GM23338 (cell line): ENCODE data around the gene AGAP3. TPM values are rescaled to one million over a fixed set of nuclear protein-coding genes. Genes with fewer than 3 reads are reported as not detected.

Experiments used
- ATAC-seq: fragments of 200-7000 bp; cut with Tn5 transposase; 3 replicates; pipeline ENCODE4 v1.9.1; 2020
- DNase-seq: peaks from one replicate; pipeline ENCODE4 v3.0.0-alpha.2; 2015; ENCODE audit warnings: low spot score
- H2AFZ ChIP-seq: fragments of 200-600 bp; sonication (generic); 2 replicates; pipeline ENCODE4 v1.8.0; 2016; ENCODE audit warnings: antibody characterized with exemption, mild to moderate bottlenecking, moderate library complexity
- H3F3A ChIP-seq: fragments of 200-600 bp; sonication (generic); replicated peaks from 2 replicates; pipeline ENCODE4 v1.8.0; 2017; ENCODE audit warnings: antibody characterized with exemption, mixed run types, low read depth
- H3K27ac ChIP-seq: fragments of 200-600 bp; sonication (generic); 2 replicates; pipeline ENCODE4 v1.6.1; 2016; ENCODE audit warnings: low read depth
- H3K27me3 ChIP-seq: fragments of 200-600 bp; sonication (generic); 2 replicates; pipeline ENCODE4 v1.8.0; 2016; ENCODE audit warnings: mild to moderate bottlenecking, mixed run types, moderate library complexity; ENCODE audit not compliant: insufficient read depth
- H3K36me3 ChIP-seq: fragments of 200-600 bp; sonication (generic); 2 replicates; pipeline ENCODE4 v1.8.0; 2016; ENCODE audit warnings: mild to moderate bottlenecking; ENCODE audit not compliant: insufficient read depth
- H3K4me1 ChIP-seq: fragments of 200-600 bp; sonication (generic); 2 replicates; pipeline ENCODE4 v1.8.0; 2016; ENCODE audit warnings: mild to moderate bottlenecking, moderate library complexity; ENCODE audit not compliant: insufficient read depth
- H3K4me2 ChIP-seq: fragments of 200-600 bp; sonication (generic); 2 replicates; pipeline ENCODE4 v1.7.1; 2017; ENCODE audit warnings: mixed run types
- H3K4me3 ChIP-seq: fragments of 200-600 bp; sonication (generic); 2 replicates; pipeline ENCODE4 v1.6.1; 2016; ENCODE audit warnings: mixed run types
- H3K79me2 ChIP-seq: fragments of 200-600 bp; sonication (generic); replicated peaks from 2 replicates; pipeline ENCODE4 v1.8.0; 2017; ENCODE audit warnings: mild to moderate bottlenecking; ENCODE audit not compliant: insufficient read depth
- H3K9me2 ChIP-seq: fragments of 200-600 bp; sonication (generic); 2 replicates; pipeline ENCODE4 v1.8.0; 2017; ENCODE audit not compliant: insufficient read depth
- H4K20me1 ChIP-seq: fragments of 200-600 bp; sonication (generic); replicated peaks from 2 replicates; pipeline ENCODE4 v1.8.0; 2017; ENCODE audit warnings: mild to moderate bottlenecking; ENCODE audit not compliant: insufficient read depth
- H3K27ac Mint-ChIP-seq: 2 replicates; pipeline ENCODE4 v1.8.0; 2020; ENCODE audit warnings: inconsistent platforms, mild to moderate bottlenecking, moderate library complexity, mixed read lengths
- H3K27me3 Mint-ChIP-seq: 3 replicates; pipeline ENCODE4 v1.8.0; 2022; ENCODE audit warnings: low read depth, mild to moderate bottlenecking, moderate library complexity, mixed read lengths, inconsistent platforms; ENCODE audit not compliant: insufficient read depth, poor library complexity
- H3K36me3 Mint-ChIP-seq: 3 replicates; pipeline ENCODE4 v1.8.0; 2021; ENCODE audit warnings: low read depth, mild to moderate bottlenecking, inconsistent platforms, moderate library complexity, mixed read lengths
- H3K4me1 Mint-ChIP-seq: 3 replicates; pipeline ENCODE4 v1.8.0; 2020; ENCODE audit warnings: mild to moderate bottlenecking, inconsistent platforms, mixed read lengths
- H3K4me3 Mint-ChIP-seq: 3 replicates; pipeline ENCODE4 v1.8.0; 2021; ENCODE audit warnings: moderate library complexity, mild to moderate bottlenecking, inconsistent platforms, mixed read lengths
- H3K9me3 Mint-ChIP-seq: 3 replicates; pipeline ENCODE4 v1.8.0; 2020; ENCODE audit warnings: moderate library complexity, mild to moderate bottlenecking, inconsistent platforms, mixed read lengths
- CTCF ChIP-seq, 2 experiments: fragments of 200-600 bp in 1 of 2; sonication (generic) in 1 of 2; conservative IDR thresholded peaks; 2 replicates each; pipeline versions ENCODE4 v1.5.1 to v1.6.1; 2016 to 2017; ENCODE audit warnings: antibody characterized with exemption in 2 of 2, low read depth in 2 of 2, mild to moderate bottlenecking in 2 of 2, moderate library complexity in 1 of 2
- ETS1 ChIP-seq: IDR thresholded peaks from 2 replicates; pipeline ENCODE4 v1.6.1; 2016; ENCODE audit warnings: antibody characterized with exemption
- EZH2phosphoT487 ChIP-seq: fragments of 200-600 bp; sonication (generic); IDR thresholded peaks from one replicate; pipeline ENCODE4 v1.8.1; 2018; ENCODE audit warnings: antibody characterized with exemption; ENCODE audit not compliant: unreplicated experiment
- POLR2AphosphoS5 ChIP-seq: IDR thresholded peaks from 2 replicates; pipeline ENCODE4 v1.6.1; 2016; ENCODE audit warnings: antibody characterized with exemption, low read depth
- STAT1 ChIP-seq: IDR thresholded peaks from one replicate; pipeline ENCODE4 v1.6.1; 2016; ENCODE audit warnings: antibody characterized with exemption; ENCODE audit not compliant: unreplicated experiment
- ZNF114 ChIP-seq: fragments of 250-450 bp; sonication (Bioruptor Pico); IDR thresholded peaks from 2 replicates; pipeline ENCODE4 v1.5.0; 2020; ENCODE audit warnings: mild to moderate bottlenecking, moderate library complexity
- ZNF331 ChIP-seq: fragments of 250-450 bp; sonication (Bioruptor Pico); IDR thresholded peaks from 2 replicates; pipeline ENCODE4 v1.5.0; 2020; ENCODE audit warnings: low read depth, mild to moderate bottlenecking, moderate library complexity
- ZNF462 ChIP-seq: fragments of 250-450 bp; sonication (Bioruptor Pico); IDR thresholded peaks from 2 replicates; pipeline ENCODE4 v1.5.0; 2020; ENCODE audit warnings: mild to moderate bottlenecking, moderate library complexity
- polyA plus RNA-seq: library from polyadenylated mRNA; unstranded; fragments of >200 nt; fragmentation: Nextera tagmentation; extraction: Ambion mirVana; gene quantifications from 2 replicates; pipeline ENCODE4 v1.2.1, GENCODE V29; 2016
- total RNA-seq: library from RNA; depleted of rRNA; stranded (reverse); fragments of >200 nt; shearing (Covaris generic); gene quantifications from 2 replicates; pipeline ENCODE4 v1.2.3, GENCODE V29; 2014

AGAP3 gene
- total and polyA plus RNA-seq, 2 experiments from 2014 or later = 24.0 to 39.2 TPM

GRCh38 chr7:151192002-151192539 lies 105.8 kb downstream of the AGAP3 start:
- TF ChIP-seq ZNF462 (CRISPR knock-in tag) (no peak), ZNF114 (CRISPR knock-in tag) (no peak), CTCF (conservative IDR thresholded peaks at IDR 0.05; ENCODE audit: low read depth in 2 of 2) (no peak), ZNF331 (CRISPR knock-in tag) (no peak), POLR2AphosphoS5 (no peak), EZH2phosphoT487 (no peak), ETS1 (no peak), STAT1 (no peak)
- no peak overlapping the region for H3K27ac Mint-ChIP-seq

More at GRCh38 chr7:151192002-151192539, 105.8 kb downstream of the AGAP3 start:
- no peaks in the 10 kb centered on the region for H3K36me3 ChIP-seq
- no peak overlapping the region for H3K4me2 ChIP-seq
- H3K36me3 Mint-ChIP-seq = no peaks in the 10 kb centered on the region
- peaks cover 2% of the 10 kb centered on the region; the same call in 1 of the 2 replicates for H3K4me1 ChIP-seq
- H3K27me3 ChIP-seq = no peaks in the 10 kb centered on the region
- H3K27me3 Mint-ChIP-seq = peaks cover 3% of the 10 kb centered on the region
- H3K79me2 ChIP-seq = no peaks in the 10 kb centered on the region
- no peak overlapping the region for H3K4me3 Mint-ChIP-seq
- no peaks in the 10 kb centered on the region for H3K9me2 ChIP-seq
- no peak overlapping the region for H3K4me3 ChIP-seq
- no peaks in the 10 kb centered on the region for H3K9me3 Mint-ChIP-seq
- no peaks in the 10 kb centered on the region for H3F3A ChIP-seq
- H2AFZ ChIP-seq = no peak overlapping the region
- no peak for DNase-seq
- H3K4me1 Mint-ChIP-seq = no peaks in the 10 kb centered on the region
- no peak overlapping the region for H3K27ac ChIP-seq
- no peaks in the 10 kb centered on the region for H4K20me1 ChIP-seq
- ATAC-seq = no peak
